Osteoblast (primary cell): ENCODE results near the gene SMAP2. TPM values are rescaled to one million over a fixed set of nuclear protein-coding genes. Genes with fewer than 3 reads are reported as not detected.
"Not testable (repeated sequence)": the region's sequence is repeated elsewhere in the genome, so short reads cannot be mapped to it uniquely, and the experiment has no call there.

Experiments
- DNase-seq: peaks from one replicate; pipeline ENCODE4 v3.0.0; 2011; ENCODE audit warnings: low spot score, mixed read lengths; ENCODE audit not compliant: insufficient read length; ENCODE audit errors: missing footprints
- H2AFZ ChIP-seq: 2 replicates; pipeline ENCODE4 v1.6.0; 2011; ENCODE audit warnings: mild to moderate bottlenecking, low read length
- H3K27ac ChIP-seq: 2 replicates; pipeline ENCODE4 v1.5.1; 2011; ENCODE audit warnings: mild to moderate bottlenecking, low read depth, low read length, moderate library complexity
- H3K27me3 ChIP-seq: 2 replicates; pipeline ENCODE4 v1.6.0; 2012; ENCODE audit warnings: mild to moderate bottlenecking, control low read depth, inconsistent platforms, low read length, moderate library complexity; ENCODE audit not compliant: insufficient read depth
- H3K36me3 ChIP-seq: 2 replicates; pipeline ENCODE4 v1.5.1; 2011; ENCODE audit warnings: mild to moderate bottlenecking, low read length, control low read depth, moderate library complexity; ENCODE audit not compliant: insufficient read depth
- H3K4me1 ChIP-seq: 2 replicates; pipeline ENCODE4 v1.5.1; 2011; ENCODE audit warnings: mild to moderate bottlenecking, low read length, control low read depth, moderate library complexity; ENCODE audit not compliant: insufficient read depth
- H3K4me2 ChIP-seq: 2 replicates; pipeline ENCODE4 v1.6.0; 2011; ENCODE audit warnings: mild to moderate bottlenecking, low read length; ENCODE audit not compliant: insufficient read depth
- H3K4me3 ChIP-seq: fragments of 200-600 bp; sonication (generic); 3 replicates; pipeline ENCODE4 v1.5.1; 2012; ENCODE audit warnings: mild to moderate bottlenecking, low read length, inconsistent platforms; ENCODE audit not compliant: insufficient read depth
- H3K79me2 ChIP-seq: 2 replicates; pipeline ENCODE4 v1.6.0; 2012; ENCODE audit warnings: mild to moderate bottlenecking, low read length, control low read depth, inconsistent platforms; ENCODE audit not compliant: insufficient read depth
- H3K9me3 ChIP-seq: 2 replicates; pipeline ENCODE4 v1.5.1; 2011; ENCODE audit warnings: low read depth, low read length, control low read depth
- H4K20me1 ChIP-seq: 2 replicates; pipeline ENCODE4 v1.6.0; 2012; ENCODE audit warnings: mild to moderate bottlenecking, low read length, control low read depth; ENCODE audit not compliant: insufficient read depth
- CTCF ChIP-seq: IDR thresholded peaks from 2 replicates; pipeline ENCODE4 v1.5.1; 2011; ENCODE audit warnings: mild to moderate bottlenecking, low read depth, low read length, moderate library complexity; ENCODE audit errors: extremely low read depth
- total RNA-seq: library from RNA; depleted of rRNA; stranded (reverse); fragments of >200 nt; gene quantifications from 2 replicates; pipeline ENCODE4 v1.2.3, GENCODE V29; 2012

Gene SMAP2
- total RNA-seq, 1 donor, result 20.3 TPM

- no peak overlapping the region for H3K27ac ChIP-seq
- H3K9me3 ChIP-seq, result no peaks in the 10 kb centered on the region
- no peaks in the 10 kb centered on the region for H3K36me3 ChIP-seq
- peak overlapping the region; percentile 79 for H3K4me2 ChIP-seq
- peak; percentile 83 for DNase-seq
- H3K79me2 ChIP-seq, result no peaks in the 10 kb centered on the region
- no peaks in the 10 kb centered on the region for H4K20me1 ChIP-seq
- peaks cover 4% of the 10 kb centered on the region for H3K27me3 ChIP-seq
- peak; percentile 100 for TF ChIP-seq CTCF
- no peaks in the 10 kb centered on the region for H3K4me1 ChIP-seq
- H2AFZ ChIP-seq, result peak overlapping the region; percentile 39
- peak overlapping the region; percentile 34 for H3K4me3 ChIP-seq
These were observed 34.6 kb upstream of the SMAP2 start for GRCh38 chr1:40338745-40339419.

- Histone ChIP-seq H3K27me3 (peaks cover 4% of the 10 kb centered on the region), H3K9me3 (no peaks in the 10 kb centered on the region), H3K79me2 (no peaks in the 10 kb centered on the region), H3K4me2 (no peak overlapping the region), H2AFZ (no peak overlapping the region), H3K4me1 (no peaks in the 10 kb centered on the region), H4K20me1 (no peaks in the 10 kb centered on the region), H3K4me3 (no peak overlapping the region), H3K27ac (no peak overlapping the region), H3K36me3 (no peaks in the 10 kb centered on the region)
- DNase-seq, result no peak
- no peak for TF ChIP-seq CTCF
These were observed 33.9 kb upstream of the SMAP2 start for GRCh38 chr1:40339420-40340323.

GRCh38 chr1:40341491-40342380 is 31.8 kb upstream of the SMAP2 start:
- no peak overlapping the region for H3K4me2 ChIP-seq
- TF ChIP-seq CTCF, result no peak

GRCh38 chr1:40342381-40342717 is 31.2 kb upstream of the SMAP2 start:
- not testable (repeated sequence) for H4K20me1 ChIP-seq, H3K4me1 ChIP-seq, H3K36me3 ChIP-seq, H3K4me3 ChIP-seq, H3K9me3 ChIP-seq, DNase-seq, H3K27ac ChIP-seq, H3K27me3 ChIP-seq, H3K4me2 ChIP-seq, H3K79me2 ChIP-seq, H2AFZ ChIP-seq

More at GRCh38 chr1:40341491-40342380, 31.8 kb upstream of the SMAP2 start:
- peaks cover 3% of the 10 kb centered on the region for H3K4me1 ChIP-seq
- no peak for DNase-seq
- no peaks in the 10 kb centered on the region for H3K9me3 ChIP-seq
- H3K27ac ChIP-seq, result no peak overlapping the region
- no peak overlapping the region for H2AFZ ChIP-seq
- H3K4me3 ChIP-seq, result no peak overlapping the region
- no peaks in the 10 kb centered on the region for H3K36me3 ChIP-seq
- H3K27me3 ChIP-seq, result peaks cover 4% of the 10 kb centered on the region
- H4K20me1 ChIP-seq, result no peaks in the 10 kb centered on the region
- H3K79me2 ChIP-seq, result no peaks in the 10 kb centered on the region
